GM12872 (cell line): ENCODE results near the gene AGPAT1.

Experiments
- CTCF ChIP-seq: IDR thresholded peaks from 3 replicates; pipeline ENCODE4 v1.5.1; 2011; ENCODE audit warnings: low read depth, mild to moderate bottlenecking, low read length, moderate library complexity; ENCODE audit not compliant: insufficient read depth

Gene AGPAT1

GRCh38 chr6:32179766-32180405, 4.0 kb upstream of the AGPAT1 start:
- TF ChIP-seq CTCF, result no peak

- TF ChIP-seq CTCF, result no peak
These were observed 2.9 kb upstream of the AGPAT1 start for GRCh38 chr6:32178547-32179440.

- TF ChIP-seq CTCF, result no peak
These were observed 2.1 kb upstream of the AGPAT1 start, which contains the start of gene RNF5 for GRCh38 chr6:32177788-32178546. RNF5 (plus strand) TSS chr6:32178405; CDS start chr6:32178512, 107 bp downstream.

- no peak for TF ChIP-seq CTCF
These were observed 1.4 kb upstream of the AGPAT1 start for GRCh38 chr6:32177183-32177787.

- no peak for TF ChIP-seq CTCF
These were observed 745 bp upstream of the AGPAT1 start for GRCh38 chr6:32176476-32177182.

GRCh38 chr6:32175322-32175710, 568 bp downstream of the AGPAT1 start:
- TF ChIP-seq CTCF, result no peak
